Large intestine (tissue), 3 donors: ENCODE measurements around the gene GPRC5A. TPM values are rescaled to one million over a fixed set of nuclear protein-coding genes. Genes with fewer than 3 reads are reported as not detected.

Experiments used
- DNase-seq, 2 donors: peaks; one replicate each; pipeline versions ENCODE4 v3.0.0 to v3.0.0-alpha.2; 2013
- H3K27ac ChIP-seq: one replicate; pipeline ENCODE4 v1.5.1; 2013; ENCODE audit warnings: low read length
- H3K27me3 ChIP-seq: 2 replicates; pipeline ENCODE4 v1.6.1; 2013; ENCODE audit warnings: low read length; ENCODE audit not compliant: control insufficient read depth, insufficient read depth
- H3K36me3 ChIP-seq: 2 replicates; pipeline ENCODE4 v1.6.1; 2013; ENCODE audit warnings: low read length; ENCODE audit not compliant: control insufficient read depth, insufficient read depth
- H3K4me1 ChIP-seq: one replicate; pipeline ENCODE4 v1.6.1; 2013; ENCODE audit warnings: low read length; ENCODE audit not compliant: control insufficient read depth, insufficient read depth
- H3K4me3 ChIP-seq: one replicate; pipeline ENCODE4 v1.5.1; 2013; ENCODE audit warnings: low read length
- H3K9me3 ChIP-seq: one replicate; pipeline ENCODE4 v1.6.1; 2013; ENCODE audit warnings: mild to moderate bottlenecking, low read depth, low read length, moderate library complexity; ENCODE audit not compliant: control insufficient read depth
- WGBS: methylation state at CpG from one replicate; pipeline ENCODE4 v1.1.5; 2013; ENCODE audit warnings: low lambda C conversion rate; ENCODE audit not compliant: insufficient coverage; 5-methylcytosine and 5-hydroxymethylcytosine counted together
- polyA plus RNA-seq: library from polyadenylated mRNA; unstranded; fragments of 120-200 nt; gene quantifications from one replicate; pipeline ENCODE4 v1.2.1, GENCODE V29; 2013

The GPRC5A gene
- polyA plus RNA-seq, 1 donor = 19.4 TPM

DNA sequence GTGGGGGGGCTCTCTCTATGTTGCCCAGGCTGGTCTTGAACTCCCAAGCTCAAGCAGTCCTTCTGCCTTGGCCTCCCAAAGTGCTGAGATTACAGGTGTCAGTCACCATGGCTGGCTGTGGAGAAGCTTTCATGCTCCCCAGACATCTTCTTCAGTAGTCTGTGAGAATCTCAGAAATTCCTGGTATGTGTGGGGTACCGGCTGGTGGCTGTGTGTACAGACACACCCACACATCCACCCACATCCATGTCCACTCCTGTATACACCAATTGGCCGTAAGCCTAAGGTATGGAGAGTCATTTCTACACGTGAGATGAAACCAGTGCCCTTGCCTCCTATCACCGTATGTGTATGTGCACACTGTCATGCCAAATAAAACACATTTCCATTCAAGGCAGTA, 32.8 kb downstream of the GPRC5A start:
- peaks cover 12% of the 10 kb centered on the region for H3K4me1 ChIP-seq
- no peaks in the 10 kb centered on the region for H3K27me3 ChIP-seq
- no peaks in the 10 kb centered on the region for H3K36me3 ChIP-seq
- WGBS = no CpG with 5 or more reads among the region's 4 CpGs
- peaks cover 3% of the 10 kb centered on the region for H3K9me3 ChIP-seq
- H3K27ac ChIP-seq = no peak overlapping the region
- DNase-seq = no peak
- H3K4me3 ChIP-seq = no peak overlapping the region

DNA sequence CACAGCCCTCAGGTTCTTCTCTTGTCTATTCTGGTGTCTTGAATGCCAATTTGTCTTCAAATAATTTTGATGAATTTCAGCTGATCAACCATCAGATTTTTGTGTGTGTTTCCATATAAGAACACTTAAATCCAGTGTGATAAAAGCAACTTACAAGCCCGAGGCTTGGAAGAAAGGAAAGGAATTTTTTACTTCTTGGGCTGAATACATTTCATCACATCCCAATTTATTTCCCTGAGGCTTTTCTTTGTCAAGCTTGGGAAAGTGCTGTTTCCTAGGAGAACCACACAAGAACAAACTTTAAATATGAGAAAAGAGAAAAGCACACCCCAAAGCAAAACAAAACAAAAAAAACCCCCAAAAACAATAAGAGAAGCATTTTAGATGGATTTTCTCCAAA, 34.0 kb downstream of the GPRC5A start:
- H3K27me3 ChIP-seq = no peaks in the 10 kb centered on the region
- WGBS = no CpG with 5 or more reads among the region's 1 CpG
- DNase-seq = no peak
- no peak overlapping the region for H3K4me3 ChIP-seq
- H3K9me3 ChIP-seq = peaks cover 3% of the 10 kb centered on the region
- no peaks in the 10 kb centered on the region for H3K36me3 ChIP-seq
- H3K4me1 ChIP-seq = peaks cover 12% of the 10 kb centered on the region
- no peak overlapping the region for H3K27ac ChIP-seq

- Histone ChIP-seq H3K27ac (peak overlapping the region; percentile 86), H3K27me3 (no peaks in the 10 kb centered on the region), H3K9me3 (peaks cover 3% of the 10 kb centered on the region), H3K4me1 (peaks cover 12% of the 10 kb centered on the region), H3K4me3 (no peak overlapping the region), H3K36me3 (no peaks in the 10 kb centered on the region)
- DNase-seq = no peak
- WGBS = 80% methylated on average over 4 of the region's 18 CpGs
Observed at GRCh38 chr12:12926571-12927071, 35.3 kb downstream of the GPRC5A start.

DNA sequence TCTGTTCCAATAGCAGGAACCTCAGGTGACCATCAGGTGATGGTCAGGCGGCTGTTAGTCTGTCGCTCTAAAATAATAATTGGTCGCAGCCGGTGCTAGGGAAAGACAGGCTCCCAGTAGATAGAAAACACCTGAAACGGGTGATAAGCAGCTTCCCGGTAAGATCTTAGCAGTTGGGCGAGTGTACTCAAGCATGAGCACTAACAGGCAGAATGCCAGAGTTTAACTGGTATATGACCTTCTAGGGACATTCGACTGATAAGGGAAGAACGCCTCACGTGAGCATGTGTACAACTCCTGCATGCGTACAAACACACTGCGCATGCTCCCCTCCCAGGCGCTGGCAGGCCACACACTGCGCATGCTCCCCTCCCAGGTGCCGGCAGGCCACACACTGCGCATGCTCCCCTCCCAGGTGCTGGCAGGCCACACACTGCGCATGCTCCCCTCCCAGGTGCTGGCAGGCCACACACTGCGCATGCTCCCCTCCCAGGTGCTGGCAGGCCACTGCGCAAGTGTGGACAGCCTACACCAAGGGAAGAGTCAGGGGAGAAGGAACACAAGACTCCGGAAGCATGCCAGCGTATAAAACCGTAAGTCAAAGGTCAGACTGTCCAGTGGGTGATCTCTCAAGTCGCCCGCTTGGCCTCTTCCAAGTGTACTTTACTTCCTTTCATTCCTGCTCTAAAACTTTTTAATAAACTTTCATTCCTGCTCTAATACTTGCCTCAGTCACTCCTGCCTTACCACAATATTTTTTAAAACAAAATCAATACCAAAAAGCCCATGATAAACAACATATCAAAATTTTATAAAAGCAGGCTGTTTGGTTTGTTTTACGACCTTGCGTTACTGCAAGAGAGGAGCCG, 36.1 kb downstream of the GPRC5A start:
- Histone ChIP-seq H3K4me1 (peaks cover 12% of the 10 kb centered on the region), H3K9me3 (peaks cover 3% of the 10 kb centered on the region), H3K27ac (peak overlapping the region; percentile 86), H3K4me3 (peak overlapping the region; percentile 47), H3K36me3 (no peaks in the 10 kb centered on the region), H3K27me3 (no peaks in the 10 kb centered on the region)
- 20% methylated on average over 5 of the region's 27 CpGs for WGBS
- peak; percentile 97 to 98 for DNase-seq

GRCh38 chr12:12929696-12930095, 38.3 kb downstream of the GPRC5A start:
- no CpG with 5 or more reads among the region's 6 CpGs for WGBS
- Histone ChIP-seq H3K4me3 (no peak overlapping the region), H3K27ac (no peak overlapping the region), H3K36me3 (no peaks in the 10 kb centered on the region), H3K4me1 (peaks cover 12% of the 10 kb centered on the region), H3K27me3 (no peaks in the 10 kb centered on the region), H3K9me3 (peaks cover 3% of the 10 kb centered on the region)
- no peak for DNase-seq

- peaks cover 12% of the 10 kb centered on the region for H3K4me1 ChIP-seq
- no peak for DNase-seq
- 100% methylated on average over 1 of the region's 2 CpGs for WGBS
- no peak overlapping the region for H3K4me3 ChIP-seq
- H3K27ac ChIP-seq = no peak overlapping the region
- H3K27me3 ChIP-seq = no peaks in the 10 kb centered on the region
- H3K9me3 ChIP-seq = peaks cover 3% of the 10 kb centered on the region
- no peaks in the 10 kb centered on the region for H3K36me3 ChIP-seq
Observed at GRCh38 chr12:12930633-12931219, 39.4 kb downstream of the GPRC5A start.

- no peak for DNase-seq
- no peaks in the 10 kb centered on the region for H3K9me3 ChIP-seq
- H3K27me3 ChIP-seq = no peaks in the 10 kb centered on the region
- H3K4me1 ChIP-seq = no peaks in the 10 kb centered on the region
- 100% methylated on average over 2 of the region's 4 CpGs for WGBS
- H3K4me3 ChIP-seq = no peak overlapping the region
- H3K36me3 ChIP-seq = peaks cover 4% of the 10 kb centered on the region
- no peak overlapping the region for H3K27ac ChIP-seq
Observed at GRCh38 chr12:12933742-12934141, 42.4 kb downstream of the GPRC5A start.

- Histone ChIP-seq H3K9me3 (no peaks in the 10 kb centered on the region), H3K27ac (no peak overlapping the region), H3K4me1 (no peaks in the 10 kb centered on the region), H3K27me3 (no peaks in the 10 kb centered on the region), H3K36me3 (peaks cover 4% of the 10 kb centered on the region), H3K4me3 (no peak overlapping the region)
- DNase-seq = no peak
- 30% methylated on average over 2 of the region's 8 CpGs for WGBS
Observed at GRCh38 chr12:12934556-12934955, 43.2 kb downstream of the GPRC5A start.

DNA sequence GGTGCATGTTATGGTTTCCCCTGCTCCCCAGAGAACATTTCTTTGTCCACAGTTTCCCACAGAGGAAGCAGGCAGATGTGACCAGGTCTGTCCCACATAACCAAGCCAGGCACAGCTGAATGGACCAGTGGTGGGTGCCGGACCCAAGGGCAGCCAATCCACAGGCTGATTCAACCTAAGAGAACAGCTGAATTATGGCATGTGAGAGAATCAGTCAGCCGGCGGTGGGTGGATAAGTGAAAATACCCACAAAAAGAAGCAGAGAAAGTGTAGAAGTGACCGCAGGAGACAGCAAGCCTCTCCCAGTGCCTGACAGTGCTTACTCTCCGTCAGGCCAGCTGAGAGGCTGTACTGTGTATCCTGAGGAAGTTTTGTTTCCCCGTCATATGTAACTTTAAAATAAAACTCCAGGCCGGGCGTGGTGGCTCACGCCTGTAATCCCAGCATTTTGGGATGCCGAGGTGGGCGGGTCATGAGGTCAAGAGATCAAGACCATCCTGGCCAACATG, 45.7 kb downstream of the GPRC5A start:
- no CpG with 5 or more reads among the region's 11 CpGs for WGBS
- no peaks in the 10 kb centered on the region for H3K4me1 ChIP-seq
- H3K27ac ChIP-seq = no peak overlapping the region
- DNase-seq = no peak
- H3K36me3 ChIP-seq = peaks cover 4% of the 10 kb centered on the region
- no peak overlapping the region for H3K4me3 ChIP-seq
- no peaks in the 10 kb centered on the region for H3K9me3 ChIP-seq
- no peaks in the 10 kb centered on the region for H3K27me3 ChIP-seq

DNA sequence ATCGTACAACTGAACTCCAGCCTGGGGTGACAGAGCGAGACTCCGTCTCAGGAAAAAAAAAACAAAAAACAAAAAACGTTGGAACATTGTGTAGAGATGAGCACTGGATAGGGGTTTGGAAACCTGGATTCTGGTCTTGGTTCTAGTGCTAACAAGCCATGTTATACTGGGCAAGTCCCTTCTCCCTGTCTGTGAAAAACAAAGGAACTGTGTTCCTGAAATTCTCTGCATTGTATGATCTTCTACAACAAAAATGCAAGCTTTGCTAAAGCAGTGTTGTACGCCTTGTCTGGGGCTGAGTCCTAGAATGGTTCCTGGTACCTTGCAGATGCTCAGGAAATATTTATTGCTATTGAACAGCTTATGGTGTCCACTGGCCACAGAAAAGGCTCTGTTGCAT, 47.2 kb downstream of the GPRC5A start:
- Histone ChIP-seq H3K36me3 (peaks cover 4% of the 10 kb centered on the region), H3K4me3 (no peak overlapping the region), H3K27me3 (no peaks in the 10 kb centered on the region), H3K4me1 (no peaks in the 10 kb centered on the region), H3K27ac (no peak overlapping the region), H3K9me3 (no peaks in the 10 kb centered on the region)
- 90% methylated on average over 4 of the region's 5 CpGs for WGBS
- no peak for DNase-seq
